DOHH2 (cell line): ENCODE results near the gene XRCC3.
"Not testable (repeated sequence)": the region's sequence is repeated elsewhere in the genome, so short reads cannot be mapped to it uniquely, and the experiment has no call there.

Experiments used
- H3F3A ChIP-seq: fragments of 200-600 bp; sonication (generic), shearing (Covaris generic); 2 replicates; pipeline ENCODE4 v1.6.0; 2016; ENCODE audit warnings: antibody characterized with exemption, mild to moderate bottlenecking; ENCODE audit not compliant: control insufficient read depth, insufficient read depth
- H3K27ac ChIP-seq: fragments of 200-600 bp; sonication (generic); 2 replicates; pipeline ENCODE4 v1.5.1; 2014; ENCODE audit warnings: low read depth, mild to moderate bottlenecking, low read length, moderate library complexity
- H3K27me3 ChIP-seq: fragments of 200-600 bp; sonication (generic); 2 replicates; pipeline ENCODE4 v1.6.1; 2014; ENCODE audit warnings: mild to moderate bottlenecking, low read length, mixed read lengths; ENCODE audit not compliant: control insufficient read depth
- H3K36me3 ChIP-seq: fragments of 200-600 bp; sonication (generic); 2 replicates; pipeline ENCODE4 v1.6.1; 2014; ENCODE audit warnings: mild to moderate bottlenecking, low read length, moderate library complexity, mixed read lengths; ENCODE audit not compliant: control insufficient read depth
- H3K4me1 ChIP-seq: fragments of 200-600 bp; sonication (generic); 2 replicates; pipeline ENCODE4 v1.6.1; 2014; ENCODE audit warnings: mild to moderate bottlenecking, low read length, mixed read lengths; ENCODE audit not compliant: control insufficient read depth
- H3K4me2 ChIP-seq: fragments of 200-600 bp; sonication (generic); 2 replicates; pipeline ENCODE4 v1.6.0; 2014; ENCODE audit warnings: mild to moderate bottlenecking, low read length, moderate library complexity
- H3K4me3 ChIP-seq: fragments of 200-600 bp; sonication (generic); 2 replicates; pipeline ENCODE4 v1.5.1; 2014; ENCODE audit warnings: mild to moderate bottlenecking, low read length, mixed read lengths
- H3K79me2 ChIP-seq: fragments of 200-600 bp; sonication (generic); 2 replicates; pipeline ENCODE4 v1.6.1; 2014; ENCODE audit warnings: mild to moderate bottlenecking, low read length, mixed read lengths; ENCODE audit not compliant: control insufficient read depth
- H3K9me2 ChIP-seq: fragments of 200-600 bp; sonication (generic); replicated peaks from 2 replicates; pipeline ENCODE4 v1.6.1; 2014; ENCODE audit warnings: mild to moderate bottlenecking, low read length, mixed read lengths; ENCODE audit not compliant: control insufficient read depth
- H3K9me3 ChIP-seq: fragments of 200-600 bp; sonication (generic); 2 replicates; pipeline ENCODE4 v1.6.1; 2014; ENCODE audit warnings: antibody characterized with exemption, low read length, mixed read lengths; ENCODE audit not compliant: control insufficient read depth, insufficient read depth
- H4K20me1 ChIP-seq: fragments of 200-600 bp; sonication (generic); 2 replicates; pipeline ENCODE4 v1.6.0; 2014; ENCODE audit warnings: low read depth, mild to moderate bottlenecking, antibody characterized with exemption, low read length, moderate library complexity; ENCODE audit not compliant: control insufficient read depth, insufficient read depth
- CTCF ChIP-seq: fragments of 200-600 bp; sonication (generic); IDR thresholded peaks from one replicate; pipeline ENCODE4 v1.5.1; 2014; ENCODE audit warnings: antibody characterized with exemption, mild to moderate bottlenecking, low read depth, low read length; ENCODE audit not compliant: poor library complexity, severe bottlenecking
- EZH2phosphoT487 ChIP-seq: fragments of 200-600 bp; sonication (generic); IDR thresholded peaks from 2 replicates; pipeline ENCODE4 v1.6.1; 2017; ENCODE audit warnings: borderline replicate concordance, mild to moderate bottlenecking, antibody characterized with exemption, low read length, moderate library complexity, mixed read lengths

Gene XRCC3

GRCh38 chr14:103654619-103655018 is 60.6 kb downstream of the XRCC3 start:
- Histone ChIP-seq H3K36me3 (peaks cover 49% of the 10 kb centered on the region), H3K9me3 (no peaks in the 10 kb centered on the region), H3F3A (no peaks in the 10 kb centered on the region), H3K4me1 (no peaks in the 10 kb centered on the region), H3K4me3 (no peak overlapping the region), H3K9me2 (no peaks in the 10 kb centered on the region), H3K79me2 (peaks cover 57% of the 10 kb centered on the region), H4K20me1 (no peaks in the 10 kb centered on the region; the same call in 1 of the 2 replicates), H3K4me2 (no peak overlapping the region), H3K27ac (no peak overlapping the region), H3K27me3 (no peaks in the 10 kb centered on the region)
- TF ChIP-seq EZH2phosphoT487, result no peak
- no peak for TF ChIP-seq CTCF

- TF ChIP-seq EZH2phosphoT487 (no peak), CTCF (no peak)
- H3K9me2 ChIP-seq, result no peaks in the 10 kb centered on the region
- H3F3A ChIP-seq, result no peaks in the 10 kb centered on the region
- no peak overlapping the region for H3K27ac ChIP-seq
- no peaks in the 10 kb centered on the region for H4K20me1 ChIP-seq
- H3K4me2 ChIP-seq, result no peak overlapping the region
- H3K79me2 ChIP-seq, result peaks cover 62% of the 10 kb centered on the region
- no peaks in the 10 kb centered on the region for H3K9me3 ChIP-seq
- no peaks in the 10 kb centered on the region for H3K27me3 ChIP-seq
- no peak overlapping the region for H3K4me3 ChIP-seq
- peaks cover 45% of the 10 kb centered on the region for H3K36me3 ChIP-seq
- no peaks in the 10 kb centered on the region for H3K4me1 ChIP-seq
These were observed 61.4 kb downstream of the XRCC3 start for GRCh38 chr14:103653805-103654204.

DNA sequence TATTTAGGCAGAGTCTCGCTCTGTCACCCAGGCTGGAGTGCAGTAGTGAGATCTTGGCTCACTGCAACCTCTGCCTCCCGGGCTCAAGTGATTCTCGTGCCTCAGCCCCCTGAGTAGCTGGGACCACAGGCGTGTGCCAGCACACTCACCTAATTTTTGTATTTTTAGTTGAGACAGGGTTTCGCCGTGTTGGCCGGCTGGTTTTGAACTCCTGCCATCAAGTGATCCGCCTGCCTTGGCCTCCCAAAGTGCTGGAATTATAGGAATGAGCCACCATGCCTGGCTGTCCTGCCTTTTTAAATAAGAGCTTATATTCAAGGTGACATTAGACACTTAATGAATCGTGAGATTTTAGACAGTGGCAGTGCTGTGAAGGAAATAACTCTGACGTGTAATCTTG is 61.9 kb downstream of the XRCC3 start:
- not testable (repeated sequence) for H3K27me3 ChIP-seq, H3K27ac ChIP-seq, H3K4me2 ChIP-seq, H3F3A ChIP-seq, H3K9me3 ChIP-seq, H3K4me3 ChIP-seq, H3K9me2 ChIP-seq, H3K4me1 ChIP-seq, H4K20me1 ChIP-seq
- Histone ChIP-seq H3K79me2 (peaks cover 67% of the 10 kb centered on the region), H3K36me3 (peaks cover 45% of the 10 kb centered on the region)

DNA sequence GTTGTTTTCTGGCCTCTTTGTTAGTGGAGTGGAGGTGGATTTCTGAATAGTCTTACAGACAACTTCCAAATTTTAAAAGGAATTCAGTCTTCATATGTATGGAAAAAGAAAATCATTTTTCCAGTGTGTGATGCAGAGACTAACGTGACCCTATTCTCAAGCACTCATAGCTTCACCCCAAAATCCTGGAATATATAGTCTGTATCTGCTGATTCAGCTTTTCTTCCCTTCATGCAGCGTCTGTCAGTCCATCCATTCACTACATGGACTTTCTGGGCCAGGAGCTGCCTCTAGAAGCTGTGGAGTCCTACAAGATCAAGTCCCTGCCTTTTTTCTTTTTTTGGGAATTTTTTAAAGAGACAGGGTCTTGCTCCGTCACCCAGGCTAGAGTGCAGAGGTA is 62.4 kb downstream of the XRCC3 start:
- Histone ChIP-seq H3K4me1 (no peaks in the 10 kb centered on the region), H4K20me1 (no peaks in the 10 kb centered on the region)
- no peak for TF ChIP-seq CTCF
- no peak for TF ChIP-seq EZH2phosphoT487

More for the DNA sequence above, 62.4 kb downstream of the XRCC3 start:
- Histone ChIP-seq H3K4me2 (no peak overlapping the region), H3K79me2 (peaks cover 72% of the 10 kb centered on the region), H3F3A (no peaks in the 10 kb centered on the region), H3K36me3 (peaks cover 42% of the 10 kb centered on the region), H3K27ac (no peak overlapping the region), H3K9me3 (no peaks in the 10 kb centered on the region), H3K4me3 (no peak overlapping the region), H3K9me2 (no peaks in the 10 kb centered on the region), H3K27me3 (no peaks in the 10 kb centered on the region)
